Stimulated activated CD8-positive, alpha-beta memory T cell treated with anti-CD3 and anti-CD28 coated beads, Interleukin-15, amount 100 ng/mL, for 4 hours (primary cell): ENCODE data around the gene RFNG.

Experiments
- DNase-seq, 2 donors: peaks; one replicate each; pipeline ENCODE4 v3.0.0-alpha.2; 2020; ENCODE audit warnings: low read depth in 2 of 2

The RFNG gene

GRCh38 chr17:82089723-82090548, 38.3 kb upstream of the RFNG start:
- DNase-seq = no peak

- DNase-seq = no peak
Observed at GRCh38 chr17:82088838-82089722, 37.5 kb upstream of the RFNG start.

- DNase-seq = no peak
Observed at GRCh38 chr17:82087961-82088837, 36.6 kb upstream of the RFNG start.

GRCh38 chr17:82086941-82087906, 35.6 kb upstream of the RFNG start:
- no peak for DNase-seq

GRCh38 chr17:82085931-82086764, 34.5 kb upstream of the RFNG start:
- no peak for DNase-seq

- no peak for DNase-seq
Observed at GRCh38 chr17:82085031-82085861, 33.6 kb upstream of the RFNG start.

- DNase-seq = no peak
Observed at GRCh38 chr17:82084373-82085030, 32.9 kb upstream of the RFNG start.

GRCh38 chr17:82083533-82084359, 32.1 kb upstream of the RFNG start:
- DNase-seq = no peak

- no peak for DNase-seq
Observed at GRCh38 chr17:82083009-82083408, 31.4 kb upstream of the RFNG start.

- no peak for DNase-seq
Observed at GRCh38 chr17:82082456-82082855, 30.8 kb upstream of the RFNG start.

- DNase-seq = no peak
Observed at GRCh38 chr17:82081966-82082365, 30.4 kb upstream of the RFNG start.

- no peak for DNase-seq
Observed at GRCh38 chr17:82081546-82081945, 29.9 kb upstream of the RFNG start.

GRCh38 chr17:82080789-82081464, 29.3 kb upstream of the RFNG start:
- no peak for DNase-seq

- no peak for DNase-seq
Observed at GRCh38 chr17:82080048-82080788, 28.6 kb upstream of the RFNG start.

- no peak for DNase-seq
Observed at GRCh38 chr17:82079001-82079677, 27.5 kb upstream of the RFNG start.

- no peak for DNase-seq
Observed at GRCh38 chr17:82078433-82078832, 26.8 kb upstream of the RFNG start.
